Neural progenitor cell (in vitro differentiated cells): Measurements from ENCODE around the gene NTRK1.

Experiments used
- EZH2 ChIP-seq: fragments of 200-600 bp; sonication (generic); IDR thresholded peaks from 2 replicates; pipeline ENCODE4 v1.6.1; 2017; ENCODE audit warnings: antibody characterized with exemption, mild to moderate bottlenecking, moderate library complexity
- EZH2phosphoT487 ChIP-seq: fragments of 200-600 bp; sonication (generic); IDR thresholded peaks from 2 replicates; pipeline ENCODE4 v1.6.1; 2017; ENCODE audit warnings: antibody characterized with exemption
- TF ChIP-seq, protein P1 (sequence below): fragments of 200-600 bp; sonication (generic); IDR thresholded peaks from 2 replicates; pipeline ENCODE4 v1.5.1; 2017; ENCODE audit warnings: antibody characterized with exemption, mild to moderate bottlenecking

DNA sequence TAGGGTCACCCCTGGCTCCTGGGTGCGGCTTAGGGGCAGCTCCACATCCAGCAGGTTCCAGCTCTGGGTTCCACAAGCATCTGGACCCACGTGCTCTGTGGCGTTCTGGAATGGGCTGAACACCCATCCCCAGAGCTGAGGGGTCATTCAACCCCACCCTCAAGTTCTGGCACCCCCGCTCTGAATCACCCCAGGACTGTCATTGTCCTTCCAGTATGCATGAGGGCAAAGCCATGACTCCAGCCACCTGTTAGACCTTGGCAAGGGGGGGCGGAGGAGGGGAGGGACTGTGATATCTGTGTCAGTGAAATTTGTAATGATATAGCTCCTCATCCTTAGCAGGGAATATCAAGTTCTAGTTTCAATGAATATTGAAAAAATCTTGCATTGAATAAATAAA, 14.0 kb upstream of the NTRK1 start:
- TF ChIP-seq, protein P1, sequence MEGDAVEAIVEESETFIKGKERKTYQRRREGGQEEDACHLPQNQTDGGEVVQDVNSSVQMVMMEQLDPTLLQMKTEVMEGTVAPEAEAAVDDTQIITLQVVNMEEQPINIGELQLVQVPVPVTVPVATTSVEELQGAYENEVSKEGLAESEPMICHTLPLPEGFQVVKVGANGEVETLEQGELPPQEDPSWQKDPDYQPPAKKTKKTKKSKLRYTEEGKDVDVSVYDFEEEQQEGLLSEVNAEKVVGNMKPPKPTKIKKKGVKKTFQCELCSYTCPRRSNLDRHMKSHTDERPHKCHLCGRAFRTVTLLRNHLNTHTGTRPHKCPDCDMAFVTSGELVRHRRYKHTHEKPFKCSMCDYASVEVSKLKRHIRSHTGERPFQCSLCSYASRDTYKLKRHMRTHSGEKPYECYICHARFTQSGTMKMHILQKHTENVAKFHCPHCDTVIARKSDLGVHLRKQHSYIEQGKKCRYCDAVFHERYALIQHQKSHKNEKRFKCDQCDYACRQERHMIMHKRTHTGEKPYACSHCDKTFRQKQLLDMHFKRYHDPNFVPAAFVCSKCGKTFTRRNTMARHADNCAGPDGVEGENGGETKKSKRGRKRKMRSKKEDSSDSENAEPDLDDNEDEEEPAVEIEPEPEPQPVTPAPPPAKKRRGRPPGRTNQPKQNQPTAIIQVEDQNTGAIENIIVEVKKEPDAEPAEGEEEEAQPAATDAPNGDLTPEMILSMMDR = no peak
- TF ChIP-seq EZH2 (no peak), EZH2phosphoT487 (no peak)
